KBM-7 (cell line): ENCODE measurements around the gene PDE5A.

Experiments used
- DNase-seq: peaks from one replicate; pipeline ENCODE4 v3.0.0-alpha.2; 2015
- in situ Hi-C: fragments of 300-500 bp; cut with MboI; formaldehyde crosslinking; loops from 2 replicates; pipeline ENCODE4 v1.14.3; 2020; ENCODE audit warnings: low sequenced_read_pairs, low pct_unique_long_range_greater_than_20kb, mixed read lengths

Gene PDE5A

DNA sequence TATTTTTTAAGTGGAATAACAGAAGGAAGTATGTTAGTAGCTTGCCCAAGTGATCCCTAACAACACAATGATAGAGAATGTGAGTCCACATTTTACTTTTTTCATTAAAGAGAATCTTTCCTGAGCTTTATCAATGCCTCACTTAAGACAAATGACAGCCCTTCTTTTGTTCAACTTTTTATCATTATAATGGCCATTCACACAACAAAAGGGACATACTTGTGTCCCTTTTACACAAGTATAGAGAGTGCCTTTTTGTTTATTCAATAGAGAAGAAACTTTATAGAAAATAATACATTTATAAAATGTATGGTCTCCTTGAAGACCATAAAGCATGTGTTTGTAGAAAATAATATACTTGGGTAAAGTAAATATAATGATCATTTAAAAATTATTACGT lies 96.3 kb downstream of the PDE5A start:
- in situ Hi-C loops: no loop called here
- DNase-seq: no peak

DNA sequence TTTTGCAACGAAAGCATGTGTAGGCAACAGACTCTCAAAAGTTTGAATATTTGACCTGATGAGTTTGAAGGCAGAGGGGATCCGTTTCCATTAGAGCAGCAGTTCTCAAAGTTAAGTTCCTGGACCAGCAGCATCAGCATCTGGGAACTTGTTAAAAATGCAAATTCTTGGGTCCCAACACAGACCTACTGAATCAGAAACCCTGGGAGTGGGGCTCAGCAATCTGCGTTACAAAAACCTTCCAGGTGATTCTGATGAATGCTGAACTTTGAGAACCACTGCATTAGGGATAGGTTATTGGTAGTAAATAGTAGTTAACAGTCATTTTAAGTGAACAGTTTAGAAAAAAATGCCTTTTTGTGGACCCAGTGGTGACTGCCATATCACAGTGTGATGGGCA lies 98.8 kb downstream of the PDE5A start:
- in situ Hi-C loops: no loop called here
- no peak for DNase-seq

DNA sequence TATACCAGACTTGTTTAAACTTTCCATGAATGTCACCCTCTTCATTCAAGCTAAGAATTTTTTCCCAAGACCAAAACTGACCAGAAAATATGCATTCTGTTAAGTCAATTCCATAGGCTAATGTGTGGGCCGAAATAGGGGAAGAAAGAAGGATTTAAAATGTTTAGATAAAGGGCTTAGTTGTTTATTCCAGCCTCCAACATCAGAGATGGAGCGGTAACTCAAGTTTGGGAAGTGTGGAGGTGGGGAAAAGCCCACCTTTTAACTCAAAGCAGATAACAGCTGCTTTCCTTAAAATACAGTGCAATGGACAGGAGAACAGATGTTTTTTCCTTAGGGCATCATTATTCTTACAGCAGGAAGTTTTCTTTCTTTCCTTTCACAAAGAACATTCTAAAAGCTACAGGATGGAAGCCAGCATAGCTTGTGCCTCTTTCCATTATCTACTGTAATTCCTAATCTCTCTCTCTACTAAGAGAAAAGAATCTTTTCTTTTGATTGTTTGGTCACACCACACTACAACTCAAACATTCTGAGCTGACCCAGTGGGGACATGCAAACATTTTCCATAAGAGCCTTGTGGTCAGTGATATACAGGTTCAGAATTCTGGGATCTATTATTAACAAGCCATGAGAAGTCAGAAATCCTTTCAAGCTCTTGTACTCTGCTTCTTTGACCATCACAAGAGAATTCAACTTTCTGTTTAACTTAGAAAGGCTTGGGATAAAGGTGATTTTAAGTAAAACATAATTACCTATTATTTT lies 101.6 kb downstream of the PDE5A start:
- no peak for DNase-seq
- in situ Hi-C loops: no loop called here

DNA sequence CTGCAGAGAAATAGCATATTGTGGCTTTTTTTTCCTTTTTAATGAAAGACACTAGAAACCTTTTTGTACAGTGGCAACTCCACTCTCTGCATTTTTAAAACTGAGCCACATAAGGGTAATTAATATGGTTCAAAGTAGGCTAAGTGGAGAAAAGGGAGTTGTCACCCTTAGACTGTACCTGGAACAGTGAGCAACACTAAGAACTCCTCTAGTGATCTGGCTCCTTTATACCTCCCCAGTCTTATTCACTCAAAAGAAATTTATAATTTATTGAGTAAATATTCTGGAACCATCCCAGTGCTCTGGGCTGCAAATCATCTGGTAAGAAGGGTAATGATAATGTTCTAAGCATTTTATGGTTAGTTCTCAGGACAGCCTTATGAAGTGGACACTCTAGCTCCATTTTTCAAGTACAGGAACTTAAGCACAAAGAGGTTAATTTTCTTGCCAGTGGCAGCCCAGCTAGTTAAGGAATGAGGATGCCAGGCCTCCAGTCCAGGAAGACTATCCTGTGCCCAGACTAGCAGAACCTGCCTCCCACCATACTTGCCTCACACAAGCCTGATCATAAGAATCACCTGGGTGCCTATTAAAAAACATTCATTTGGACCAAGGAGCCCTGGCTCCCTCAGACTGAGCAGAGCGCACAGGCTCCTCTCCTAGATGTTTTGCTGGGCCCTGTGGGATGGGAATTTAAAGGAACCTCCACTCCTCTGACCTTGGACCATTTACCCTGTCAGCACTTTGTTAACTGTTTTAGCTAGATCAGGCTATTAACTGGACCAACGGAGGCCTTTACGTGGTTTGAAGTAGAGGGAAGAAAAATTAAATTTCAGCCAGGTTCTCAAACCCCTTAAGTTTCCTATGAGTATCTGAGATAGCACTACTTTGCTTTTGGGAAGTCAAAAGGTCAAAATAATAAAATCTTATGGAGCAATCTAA lies 102.6 kb downstream of the PDE5A start:
- no peak for DNase-seq
- in situ Hi-C loops: no loop called here

DNA sequence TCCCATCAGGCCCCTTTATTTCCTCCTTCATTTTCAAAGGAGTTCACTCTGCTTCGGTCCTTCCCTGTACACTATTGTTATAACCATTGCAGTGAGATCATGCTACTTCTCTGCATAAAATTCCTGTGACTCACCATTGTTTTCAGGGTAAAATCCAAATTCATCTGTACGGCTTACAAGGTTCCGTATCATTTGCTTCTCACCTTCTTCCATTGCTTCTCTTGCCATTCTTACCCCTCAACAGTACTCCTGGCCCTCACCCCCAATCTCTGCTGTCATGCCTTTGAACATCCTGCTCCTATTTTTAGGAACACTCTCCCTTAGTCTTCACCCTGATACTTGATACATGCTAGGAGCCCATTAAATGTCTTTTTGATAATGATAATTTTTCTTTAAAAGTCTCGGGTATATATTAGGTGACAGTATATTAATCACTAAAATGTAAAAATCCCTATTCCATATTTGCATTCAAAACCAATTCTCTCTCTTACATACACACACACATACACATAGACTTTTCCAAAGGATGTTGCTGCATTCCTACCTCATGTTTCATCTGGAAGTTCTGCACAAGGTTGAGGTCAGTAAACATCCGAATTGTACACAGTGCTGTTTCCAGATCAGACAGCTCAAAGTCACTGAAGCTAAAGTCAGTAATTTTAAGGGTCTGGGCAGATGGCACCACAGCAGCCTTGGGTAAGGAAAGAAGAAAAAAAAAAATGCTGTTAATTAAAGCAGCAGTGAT lies 103.4 kb downstream of the PDE5A start:
- in situ Hi-C loops: no loop called here
- no peak for DNase-seq

DNA sequence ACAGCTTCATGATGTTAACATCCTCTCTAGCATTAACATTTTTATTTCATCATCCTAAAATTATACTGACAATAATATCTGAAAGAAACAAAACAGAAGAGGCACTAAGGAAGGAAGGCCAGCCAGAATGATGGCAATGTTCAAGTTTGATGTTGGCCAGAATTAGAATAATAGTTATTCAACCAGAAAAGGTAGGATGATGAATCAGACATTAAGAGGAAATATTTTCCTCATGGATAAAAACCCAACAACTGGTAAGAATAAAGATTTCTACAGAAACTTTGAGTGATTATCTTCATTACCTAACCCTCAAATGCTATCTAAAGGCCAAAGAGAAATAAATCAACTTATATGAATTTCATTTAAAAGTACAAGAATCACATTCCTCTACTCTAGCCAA lies 105.2 kb downstream of the PDE5A start:
- DNase-seq: no peak

DNA sequence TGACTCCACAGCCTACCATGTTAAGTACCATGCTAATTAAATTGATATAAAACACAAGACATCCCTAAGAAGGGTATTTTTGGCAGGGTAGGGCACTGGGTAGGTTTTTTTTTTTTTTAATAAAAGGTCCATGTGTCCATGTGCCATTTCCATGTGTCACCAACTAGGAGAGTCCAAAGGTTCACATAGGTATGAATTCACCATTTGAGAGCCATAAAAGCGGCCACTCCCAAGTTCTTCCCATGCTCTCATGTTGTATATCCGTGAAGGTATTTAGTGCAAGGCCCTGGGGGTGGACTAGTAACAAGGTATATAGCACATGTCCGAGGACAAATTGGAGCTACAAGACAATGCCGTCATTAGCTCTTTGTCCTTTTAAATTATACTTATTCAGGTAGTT lies 107.3 kb downstream of the PDE5A start:
- in situ Hi-C loops: no loop called here
- DNase-seq: no peak

More for the DNA sequence above, 105.2 kb downstream of the PDE5A start:
- in situ Hi-C loops: no loop called here

DNA sequence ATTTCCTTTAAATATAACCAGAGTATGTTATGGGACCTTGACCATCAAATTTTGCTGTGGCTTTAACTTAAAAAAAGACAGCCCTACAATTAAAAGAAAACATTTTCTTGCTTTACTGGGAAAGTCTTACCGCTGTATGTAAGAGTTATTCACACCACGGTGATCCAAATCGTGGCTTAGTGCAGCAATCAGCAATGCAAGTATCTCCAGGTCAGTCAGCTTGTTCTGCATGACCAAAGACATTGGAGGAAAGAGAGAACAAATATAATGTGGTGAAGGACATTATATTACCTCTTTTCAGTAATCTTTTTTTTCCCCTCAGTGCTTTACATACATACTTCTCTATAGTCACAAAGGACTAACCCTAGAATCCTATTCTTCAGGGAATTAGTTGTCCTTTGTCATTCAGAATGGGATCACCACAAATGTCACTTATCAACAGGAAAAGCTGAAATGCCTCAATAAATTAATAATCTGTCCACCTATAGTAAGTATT lies 109.6 kb downstream of the PDE5A start:
- in situ Hi-C loops: no loop called here
- DNase-seq: no peak

DNA sequence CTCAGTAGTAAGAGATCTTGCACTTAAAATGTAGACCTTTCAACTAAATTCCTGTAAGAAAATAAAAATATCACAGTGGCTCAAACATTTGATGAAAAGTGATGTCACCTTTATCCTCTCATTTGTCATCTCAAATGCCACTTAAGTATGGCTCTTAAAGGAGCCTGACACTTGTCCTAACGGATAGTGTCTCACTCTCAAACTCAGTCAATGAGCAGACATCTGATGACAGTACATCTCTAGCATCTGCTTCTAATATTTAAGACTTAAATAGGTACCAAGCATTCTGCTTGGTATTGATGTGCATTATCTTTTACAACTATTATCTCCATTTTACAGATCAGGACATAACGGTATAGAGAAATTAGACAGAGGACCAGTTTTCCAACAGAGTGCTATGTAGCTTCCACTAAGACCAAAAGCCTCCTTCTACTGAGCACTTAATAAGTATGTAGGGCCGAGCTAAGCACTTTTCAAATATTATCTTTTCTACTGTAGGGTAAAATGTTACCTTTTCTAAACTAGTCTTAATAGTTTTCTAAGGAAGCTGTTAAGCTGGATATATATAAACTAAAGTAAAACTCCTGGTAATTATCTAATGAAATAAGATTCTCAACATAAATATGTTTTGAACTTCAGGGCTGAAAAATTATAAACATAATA lies 110.2 kb downstream of the PDE5A start:
- in situ Hi-C loops: no loop called here
- no peak for DNase-seq

DNA sequence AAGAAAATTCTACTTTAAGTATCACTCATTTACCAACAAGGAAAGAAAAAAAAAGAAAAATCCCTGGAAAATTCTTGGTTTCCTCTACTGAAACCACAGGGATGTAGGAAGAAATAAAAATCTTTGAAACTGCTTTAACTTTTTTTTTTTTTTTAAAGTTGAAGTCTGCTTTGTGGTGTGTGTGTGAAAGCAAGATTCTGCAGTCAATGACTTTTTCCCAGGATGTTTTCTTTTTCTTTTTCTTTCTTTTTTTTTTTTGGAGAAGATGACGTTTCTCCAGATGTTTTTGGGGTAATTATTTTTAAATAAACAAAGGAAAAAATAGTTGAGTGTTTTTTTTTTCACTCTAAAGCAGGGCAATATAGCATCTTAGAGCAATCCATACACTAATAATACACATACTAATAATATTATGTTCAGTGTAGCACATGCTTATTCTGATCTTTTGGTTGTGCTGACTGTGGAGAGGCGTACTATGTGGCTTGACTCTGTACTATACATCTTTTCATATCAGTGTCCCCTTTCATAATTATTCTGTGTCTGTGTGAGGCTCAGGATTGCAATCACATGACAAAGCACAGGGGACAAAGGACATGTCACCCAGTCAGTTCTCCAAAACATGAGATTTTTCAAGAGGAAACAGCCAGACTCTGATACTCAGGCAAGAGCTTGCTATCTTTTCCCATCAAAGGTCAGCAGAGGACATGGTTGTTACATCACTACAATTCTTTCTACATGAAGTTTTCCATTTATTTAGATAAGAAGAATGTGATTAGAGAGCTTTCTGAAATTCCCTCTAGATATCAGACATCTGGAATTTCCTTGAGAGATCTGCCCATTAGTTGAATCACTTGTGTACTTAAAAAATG lies 111.0 kb downstream of the PDE5A start:
- DNase-seq: no peak

DNA sequence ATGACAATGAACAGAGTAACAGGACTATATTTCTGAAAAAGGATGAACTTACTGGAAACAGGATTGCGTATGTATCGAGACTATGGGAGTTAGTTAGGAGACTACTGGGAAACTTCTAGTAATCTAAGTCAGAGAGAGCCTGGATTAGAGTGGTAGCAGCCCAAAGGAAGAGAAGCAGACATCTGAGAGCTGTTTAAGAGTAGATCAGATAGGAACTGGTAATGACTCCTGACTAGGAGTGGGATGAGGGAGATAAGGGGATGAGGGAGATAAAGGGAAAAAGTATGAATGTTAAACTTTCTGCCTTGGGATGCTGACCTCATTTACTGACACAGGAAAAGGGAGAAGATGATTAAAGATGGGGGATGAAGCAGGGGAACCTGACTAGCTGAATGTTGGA lies 116.2 kb downstream of the PDE5A start:
- in situ Hi-C loops: no loop called here
- no peak for DNase-seq

More for the DNA sequence above, 111.0 kb downstream of the PDE5A start:
- in situ Hi-C loops: no loop called here

DNA sequence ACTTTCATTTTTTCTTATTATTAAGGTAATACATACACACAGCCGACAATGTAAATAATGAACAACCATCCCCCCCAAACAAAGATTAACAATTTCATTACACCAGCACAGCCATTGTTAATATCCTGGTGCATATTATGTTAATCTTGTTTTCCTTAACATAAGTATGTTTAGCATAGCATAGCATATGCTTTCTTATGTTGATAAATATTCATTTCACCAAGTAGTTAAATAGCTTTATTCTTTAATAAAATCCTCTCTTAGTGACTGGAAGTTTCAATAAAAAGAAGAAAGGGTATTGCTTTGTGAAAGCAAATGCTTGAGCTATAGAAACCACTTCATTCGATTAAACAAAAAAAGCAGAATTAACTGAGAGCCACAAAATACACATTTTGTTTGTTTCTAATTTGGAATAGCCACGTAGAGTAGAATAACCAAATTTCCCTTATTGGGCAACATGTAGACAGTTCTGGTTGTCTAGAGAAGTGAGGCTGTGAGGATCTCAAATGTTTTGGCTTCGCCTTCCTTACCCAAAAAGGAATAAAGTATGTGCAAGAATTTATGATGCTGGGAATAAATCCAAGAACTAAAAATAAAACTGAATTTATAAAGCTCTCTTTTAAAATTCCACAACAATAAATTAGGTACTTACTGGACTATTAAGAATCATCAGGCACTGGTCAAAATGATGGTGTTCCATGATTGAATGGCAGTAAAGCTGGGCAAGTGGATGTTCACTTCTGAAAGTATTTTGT lies 118.0 kb downstream of the PDE5A start:
- in situ Hi-C loops: no loop called here
- DNase-seq: no peak

DNA sequence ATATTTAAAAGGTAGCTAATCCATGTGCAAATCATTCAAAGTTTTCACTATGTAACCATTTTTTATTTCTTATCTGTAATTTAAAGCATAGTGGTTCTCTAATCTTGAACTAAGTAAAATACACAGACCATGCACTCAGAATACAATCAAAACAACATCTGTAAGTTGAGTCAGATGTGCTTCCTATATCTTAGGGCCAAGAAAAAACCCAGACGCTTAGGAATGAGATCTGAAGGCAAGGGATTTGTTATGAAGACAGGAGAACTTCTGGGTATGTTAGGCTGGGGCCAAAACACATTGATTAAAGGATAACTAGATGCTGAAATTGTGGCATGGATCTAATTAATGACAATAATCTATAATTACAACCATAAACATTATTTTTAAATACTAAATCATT lies 120.3 kb downstream of the PDE5A start:
- in situ Hi-C loops: no loop called here
- DNase-seq: no peak

DNA sequence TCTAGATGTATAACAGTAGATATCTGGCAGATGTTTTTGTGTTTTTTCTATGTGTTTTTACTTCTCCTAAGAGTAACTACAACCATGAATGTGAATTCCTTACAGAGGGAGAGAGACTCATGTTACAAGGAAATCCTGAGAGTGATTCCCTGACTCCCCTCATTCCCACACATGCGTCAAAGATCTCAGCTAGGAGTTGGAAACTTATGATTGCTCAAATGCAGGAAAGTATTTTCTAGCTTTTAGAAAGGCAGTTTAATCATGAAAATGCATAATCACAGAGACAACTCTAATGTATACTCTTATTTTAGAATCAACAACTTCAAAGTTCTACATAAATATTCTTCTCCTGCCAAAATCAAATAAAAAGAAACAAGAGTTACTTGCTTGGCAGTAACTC lies 121.8 kb downstream of the PDE5A start:
- in situ Hi-C loops: no loop called here
- DNase-seq: no peak

DNA sequence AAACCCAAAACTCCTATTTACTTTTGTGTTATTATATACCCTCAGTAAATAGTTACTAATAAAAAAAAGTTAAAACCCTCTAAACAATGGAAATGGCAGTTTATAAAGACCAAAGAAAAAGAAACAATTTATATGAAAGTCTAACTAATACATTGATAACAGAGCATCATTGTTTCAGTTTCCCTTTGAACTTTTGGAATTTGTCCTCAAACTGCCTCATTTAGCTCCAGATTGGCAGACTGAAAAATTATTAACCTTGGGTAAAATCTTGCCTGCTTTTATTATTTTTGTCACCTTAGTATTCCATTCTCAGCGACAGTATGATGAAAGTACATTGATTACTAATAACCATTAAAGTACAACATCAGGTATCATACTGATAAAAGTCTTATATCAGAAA lies 124.0 kb downstream of the PDE5A start:
- in situ Hi-C loops: no loop called here
- no peak for DNase-seq

DNA sequence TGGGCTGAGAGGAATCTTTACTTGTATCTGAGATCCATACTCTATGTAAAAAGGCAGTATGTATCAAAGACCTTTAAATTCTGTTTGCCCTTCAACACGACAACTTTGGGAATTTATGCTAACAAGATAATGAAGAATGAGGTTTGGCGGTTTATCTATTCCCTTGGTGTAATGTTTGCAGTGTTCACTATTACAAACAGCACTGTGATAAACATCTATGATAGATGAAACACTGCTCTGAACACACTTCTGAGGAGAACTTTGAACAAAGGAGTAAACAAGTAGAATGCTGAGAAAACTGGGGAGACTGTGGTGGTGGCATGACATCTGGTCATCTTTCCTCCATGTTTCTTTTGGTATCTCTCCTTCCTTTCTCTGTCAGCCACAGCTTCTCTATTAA lies 126.9 kb downstream of the PDE5A start:
- in situ Hi-C loops: no loop called here
- no peak for DNase-seq

DNA sequence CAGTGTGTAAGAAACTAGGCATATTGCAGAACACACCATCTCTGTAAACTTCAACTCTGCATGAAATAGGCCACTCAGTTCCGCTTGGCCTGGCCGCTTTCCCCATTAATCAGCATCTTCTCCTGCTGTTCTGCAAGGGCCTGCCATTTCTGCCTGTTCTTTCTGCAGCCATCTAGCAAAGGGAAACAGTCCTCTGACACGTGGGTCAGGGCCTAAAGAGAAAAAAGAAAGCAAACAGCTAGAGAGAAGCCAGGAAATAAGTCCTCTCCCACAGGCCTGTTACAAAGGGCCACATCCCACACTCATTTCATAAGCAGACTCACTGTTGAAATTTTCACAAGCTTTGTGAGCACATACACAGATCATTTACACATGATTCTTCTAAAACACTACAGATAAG lies 130.1 kb downstream of the PDE5A start:
- DNase-seq: no peak
- in situ Hi-C loops: loop anchor here (25.0 kb wide), 1 partner anchor 511 kb away; no protein-coding TSS in a partner anchor
